ENCODE measurements around the gene FOXJ1.

The FOXJ1 gene

DNA sequence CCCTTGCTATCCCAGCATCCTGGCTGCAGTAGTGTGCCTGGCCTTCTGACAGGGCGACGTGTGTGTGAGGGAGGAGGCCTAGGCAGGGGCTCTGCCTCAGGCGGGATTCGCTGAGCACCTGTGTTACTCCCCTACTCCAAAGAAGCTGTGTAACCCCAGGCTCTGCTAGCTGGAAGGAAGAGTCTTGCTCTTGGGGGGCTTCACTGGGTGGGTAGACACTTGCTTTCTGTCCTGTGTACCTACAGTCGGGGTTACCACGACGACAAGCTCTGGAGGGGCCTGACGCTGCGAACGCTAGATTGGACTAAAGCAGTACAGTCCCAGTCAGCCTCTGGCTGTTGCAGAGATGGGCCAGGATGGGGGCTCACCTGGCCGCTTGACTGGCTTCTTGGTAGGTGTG lies 47.0 kb downstream of the FOXJ1 start:
- in situ Hi-C loops (cut with HindIII; ENCODE audit: low sequenced_read_pairs), result no loop called here
- TF ChIP-seq, protein P1, sequence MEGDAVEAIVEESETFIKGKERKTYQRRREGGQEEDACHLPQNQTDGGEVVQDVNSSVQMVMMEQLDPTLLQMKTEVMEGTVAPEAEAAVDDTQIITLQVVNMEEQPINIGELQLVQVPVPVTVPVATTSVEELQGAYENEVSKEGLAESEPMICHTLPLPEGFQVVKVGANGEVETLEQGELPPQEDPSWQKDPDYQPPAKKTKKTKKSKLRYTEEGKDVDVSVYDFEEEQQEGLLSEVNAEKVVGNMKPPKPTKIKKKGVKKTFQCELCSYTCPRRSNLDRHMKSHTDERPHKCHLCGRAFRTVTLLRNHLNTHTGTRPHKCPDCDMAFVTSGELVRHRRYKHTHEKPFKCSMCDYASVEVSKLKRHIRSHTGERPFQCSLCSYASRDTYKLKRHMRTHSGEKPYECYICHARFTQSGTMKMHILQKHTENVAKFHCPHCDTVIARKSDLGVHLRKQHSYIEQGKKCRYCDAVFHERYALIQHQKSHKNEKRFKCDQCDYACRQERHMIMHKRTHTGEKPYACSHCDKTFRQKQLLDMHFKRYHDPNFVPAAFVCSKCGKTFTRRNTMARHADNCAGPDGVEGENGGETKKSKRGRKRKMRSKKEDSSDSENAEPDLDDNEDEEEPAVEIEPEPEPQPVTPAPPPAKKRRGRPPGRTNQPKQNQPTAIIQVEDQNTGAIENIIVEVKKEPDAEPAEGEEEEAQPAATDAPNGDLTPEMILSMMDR (IDR thresholded peaks at IDR 0.05; ENCODE audit: low read depth, low read length), result no peak
- no peak overlapping the region for H3K4me3 ChIP-seq (ENCODE audit: low read depth, low read length)
- DNase-seq (ENCODE audit: low read depth, low spot score), result no peak

DNA sequence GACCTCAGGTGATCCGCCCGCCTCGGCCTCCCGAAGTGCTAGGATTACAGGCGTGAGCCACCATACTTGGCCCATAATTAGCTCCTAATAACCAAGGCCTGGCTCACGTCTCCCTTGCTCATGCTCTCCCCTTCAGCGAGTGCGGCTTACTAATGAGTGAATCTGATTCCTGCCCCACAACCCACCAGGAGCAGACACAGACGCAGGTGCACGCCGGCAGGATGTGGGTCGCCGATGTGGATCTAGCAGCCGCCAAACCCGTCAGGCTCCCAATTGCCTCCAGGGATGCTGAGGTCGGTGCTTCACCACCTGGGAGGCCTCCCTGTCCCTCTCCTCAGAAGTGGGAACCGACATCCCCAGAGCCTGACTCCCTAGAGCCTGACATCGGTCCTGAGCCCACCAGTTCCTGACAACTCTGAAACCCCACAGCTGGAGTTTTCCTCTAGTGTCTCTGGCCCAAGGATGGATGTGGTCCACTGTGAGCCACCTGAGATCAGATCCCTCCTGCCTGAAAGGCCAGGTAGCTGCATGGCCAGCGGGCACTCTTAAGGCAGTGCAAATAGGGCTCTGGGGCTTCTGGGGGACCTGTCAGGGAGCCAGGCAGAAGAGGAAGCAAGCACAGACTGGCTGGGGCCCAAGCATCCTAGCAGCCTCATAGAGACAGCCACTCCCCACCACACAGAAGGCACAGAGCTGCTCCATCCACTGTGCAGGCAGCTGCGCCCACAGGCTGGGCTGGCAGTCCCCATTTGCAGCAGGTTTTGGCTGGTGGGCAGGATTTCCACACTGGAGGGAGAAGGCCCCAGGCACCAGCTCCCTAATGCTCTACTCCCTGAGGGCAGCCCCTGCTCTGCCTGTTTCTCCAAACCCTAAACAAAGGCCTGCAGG lies 48.3 kb downstream of the FOXJ1 start:
- in situ Hi-C loops (cut with HindIII; ENCODE audit: low sequenced_read_pairs), result no loop called here
- H3K4me3 ChIP-seq (ENCODE audit: low read depth, low read length), result no peak overlapping the region
- TF ChIP-seq, protein P1 (IDR thresholded peaks at IDR 0.05; ENCODE audit: low read depth, low read length), result no peak
- no peak for DNase-seq (ENCODE audit: low read depth, low spot score)

DNA sequence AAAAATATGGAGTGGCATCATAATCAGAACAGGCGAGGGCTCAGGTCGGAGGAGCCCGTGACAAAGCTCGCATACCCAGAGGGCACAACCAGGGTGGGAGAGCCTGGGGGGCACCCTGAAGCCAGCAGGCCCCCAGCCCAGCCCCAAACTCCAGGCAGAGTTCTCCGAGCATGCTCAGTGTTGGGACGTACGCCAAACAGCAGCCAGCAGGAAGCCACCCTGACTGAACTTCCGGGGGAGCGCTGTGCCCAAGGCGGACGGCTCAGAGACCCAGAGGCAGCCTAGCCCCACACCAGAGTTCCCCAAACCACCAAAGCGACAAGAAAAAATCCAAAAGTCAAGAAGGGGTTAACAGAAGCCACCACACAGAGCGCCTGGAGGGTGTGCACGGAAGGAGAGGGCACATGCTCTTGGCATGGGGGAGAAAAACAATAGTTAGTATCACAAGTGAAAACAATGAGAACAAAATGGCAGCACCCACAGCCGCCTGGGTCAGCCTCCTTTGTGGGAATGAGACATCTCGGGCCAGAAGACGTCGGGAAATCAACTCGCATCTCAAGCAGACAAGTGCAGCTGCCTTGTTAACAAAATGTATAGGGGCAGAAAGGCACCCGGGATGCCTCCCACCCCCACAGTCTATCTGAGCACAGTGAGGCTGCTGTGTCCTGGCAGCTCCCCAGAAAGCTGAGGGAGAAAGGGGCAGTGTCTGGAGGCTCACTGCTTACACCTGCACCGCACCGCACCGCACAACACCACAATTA lies 49.3 kb downstream of the FOXJ1 start:
- no peak for DNase-seq (ENCODE audit: low read depth, low spot score)
- H3K4me3 ChIP-seq (ENCODE audit: low read depth, low read length), result no peak overlapping the region
- in situ Hi-C loops (cut with HindIII; ENCODE audit: low sequenced_read_pairs), result no loop called here
- TF ChIP-seq, protein P1 (IDR thresholded peaks at IDR 0.05; ENCODE audit: low read depth, low read length), result no peak

- H3K4me3 ChIP-seq (ENCODE audit: low read depth, low read length), result no peak overlapping the region
These were observed 50.4 kb downstream of the FOXJ1 start for GRCh38 chr17:76090517-76091129.

DNA sequence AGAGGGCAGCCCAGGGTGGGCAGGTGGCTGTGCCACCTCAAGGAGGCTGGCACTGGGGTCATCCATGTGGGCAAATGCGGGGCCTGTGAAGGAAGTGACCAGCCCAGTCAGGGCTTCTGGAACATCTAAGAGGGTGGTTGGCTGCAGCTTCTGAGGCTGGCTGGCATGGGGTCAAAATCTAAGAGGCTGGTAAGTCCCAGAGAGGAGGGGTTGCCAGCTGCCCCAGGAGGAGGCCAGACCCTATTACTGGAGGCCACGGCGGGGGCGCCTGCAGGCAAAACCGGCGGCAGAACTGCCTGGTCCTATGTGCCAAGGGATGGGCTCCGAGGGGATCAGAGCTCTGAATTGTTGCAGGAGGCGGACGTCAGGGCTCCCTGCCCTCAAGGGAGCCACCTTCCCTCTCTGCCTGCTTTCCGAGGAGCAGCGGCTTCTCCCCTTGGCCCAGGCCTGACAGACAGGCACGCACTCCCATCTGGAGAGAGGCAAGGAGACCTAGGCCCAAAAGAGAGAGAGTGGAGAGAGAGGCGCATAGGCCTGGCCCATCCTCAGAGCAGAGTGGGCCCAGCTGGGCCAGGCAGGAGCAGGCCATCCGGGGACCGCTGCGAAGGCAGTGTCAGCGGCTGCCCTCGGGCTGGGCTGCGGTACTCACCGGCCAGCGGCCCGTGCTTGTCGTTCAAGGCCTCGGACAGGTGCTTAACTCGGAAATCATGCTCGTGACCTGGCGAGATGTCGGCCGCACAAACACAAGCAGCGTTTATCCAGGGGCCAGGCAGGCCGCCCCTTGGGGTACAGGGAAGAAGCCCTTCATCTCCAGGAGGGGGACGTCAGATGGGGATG lies 51.1 kb downstream of the FOXJ1 start:
- H3K4me3 ChIP-seq (ENCODE audit: low read depth, low read length), result no peak overlapping the region
- in situ Hi-C loops (cut with HindIII; ENCODE audit: low sequenced_read_pairs), result no loop called here
- TF ChIP-seq, protein P1 (IDR thresholded peaks at IDR 0.05; ENCODE audit: low read depth, low read length), result no peak
- DNase-seq (ENCODE audit: low read depth, low spot score), result no peak

More at GRCh38 chr17:76090517-76091129, 50.4 kb downstream of the FOXJ1 start:
- in situ Hi-C loops (cut with HindIII; ENCODE audit: low sequenced_read_pairs), result no loop called here
- TF ChIP-seq, protein P1 (IDR thresholded peaks at IDR 0.05; ENCODE audit: low read depth, low read length), result no peak
- no peak for DNase-seq (ENCODE audit: low read depth, low spot score)
